ENCODE data around the gene YOD1. TPM values are rescaled to one million over a fixed set of nuclear protein-coding genes. Genes with fewer than 3 reads are reported as not detected.

YOD1 gene
- total and polyA plus RNA-seq, 10 of the 15 experiments (the other 5 are each of a cell fraction or from before 2014, with no cell fraction given): 2.1 to 7.9 (median 5.0) TPM

DNA sequence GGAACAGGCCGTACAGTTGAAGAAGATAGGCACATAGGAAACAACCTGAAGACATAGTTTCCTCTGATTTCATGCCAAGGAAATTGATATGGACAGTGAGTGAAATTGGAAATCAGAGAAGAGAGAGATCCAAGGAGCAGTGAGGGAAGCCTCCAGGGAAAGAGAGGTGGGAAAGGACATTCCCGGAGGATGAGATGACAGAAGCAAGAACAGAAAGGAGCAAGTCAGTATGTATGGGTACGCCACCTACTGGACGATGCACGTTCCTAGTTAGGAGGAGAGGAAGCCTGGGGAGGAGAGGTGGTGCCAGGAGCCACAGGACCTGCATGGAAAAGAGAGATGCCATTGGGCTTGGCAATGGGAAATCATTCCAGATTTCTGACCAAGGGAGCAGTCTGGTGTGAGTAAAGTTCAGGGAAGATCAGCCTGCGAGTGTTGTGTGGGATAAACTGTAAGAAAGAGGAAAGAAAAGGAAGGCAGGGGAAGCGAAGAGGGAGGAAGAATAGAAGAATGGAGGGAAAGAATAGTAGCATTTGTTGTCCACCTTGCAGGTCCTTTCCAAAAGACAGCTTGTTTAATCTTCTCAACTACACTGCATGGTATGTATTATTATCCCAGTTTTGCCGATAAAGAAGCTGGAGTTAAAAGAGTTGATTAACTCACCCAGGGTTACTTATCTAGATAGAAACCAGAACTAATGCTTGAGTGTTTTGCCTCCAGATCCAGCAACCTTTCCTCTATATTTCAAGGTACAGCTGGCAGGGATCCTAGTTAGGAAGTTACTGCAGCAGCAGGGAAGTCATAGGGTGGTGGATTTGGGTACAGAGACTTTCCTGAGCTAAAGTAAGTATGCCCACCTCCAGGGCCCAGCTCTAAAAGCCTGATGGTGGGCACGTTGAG is 45.8 kb downstream of the YOD1 start (continued):
- TF ChIP-seq, protein P1, sequence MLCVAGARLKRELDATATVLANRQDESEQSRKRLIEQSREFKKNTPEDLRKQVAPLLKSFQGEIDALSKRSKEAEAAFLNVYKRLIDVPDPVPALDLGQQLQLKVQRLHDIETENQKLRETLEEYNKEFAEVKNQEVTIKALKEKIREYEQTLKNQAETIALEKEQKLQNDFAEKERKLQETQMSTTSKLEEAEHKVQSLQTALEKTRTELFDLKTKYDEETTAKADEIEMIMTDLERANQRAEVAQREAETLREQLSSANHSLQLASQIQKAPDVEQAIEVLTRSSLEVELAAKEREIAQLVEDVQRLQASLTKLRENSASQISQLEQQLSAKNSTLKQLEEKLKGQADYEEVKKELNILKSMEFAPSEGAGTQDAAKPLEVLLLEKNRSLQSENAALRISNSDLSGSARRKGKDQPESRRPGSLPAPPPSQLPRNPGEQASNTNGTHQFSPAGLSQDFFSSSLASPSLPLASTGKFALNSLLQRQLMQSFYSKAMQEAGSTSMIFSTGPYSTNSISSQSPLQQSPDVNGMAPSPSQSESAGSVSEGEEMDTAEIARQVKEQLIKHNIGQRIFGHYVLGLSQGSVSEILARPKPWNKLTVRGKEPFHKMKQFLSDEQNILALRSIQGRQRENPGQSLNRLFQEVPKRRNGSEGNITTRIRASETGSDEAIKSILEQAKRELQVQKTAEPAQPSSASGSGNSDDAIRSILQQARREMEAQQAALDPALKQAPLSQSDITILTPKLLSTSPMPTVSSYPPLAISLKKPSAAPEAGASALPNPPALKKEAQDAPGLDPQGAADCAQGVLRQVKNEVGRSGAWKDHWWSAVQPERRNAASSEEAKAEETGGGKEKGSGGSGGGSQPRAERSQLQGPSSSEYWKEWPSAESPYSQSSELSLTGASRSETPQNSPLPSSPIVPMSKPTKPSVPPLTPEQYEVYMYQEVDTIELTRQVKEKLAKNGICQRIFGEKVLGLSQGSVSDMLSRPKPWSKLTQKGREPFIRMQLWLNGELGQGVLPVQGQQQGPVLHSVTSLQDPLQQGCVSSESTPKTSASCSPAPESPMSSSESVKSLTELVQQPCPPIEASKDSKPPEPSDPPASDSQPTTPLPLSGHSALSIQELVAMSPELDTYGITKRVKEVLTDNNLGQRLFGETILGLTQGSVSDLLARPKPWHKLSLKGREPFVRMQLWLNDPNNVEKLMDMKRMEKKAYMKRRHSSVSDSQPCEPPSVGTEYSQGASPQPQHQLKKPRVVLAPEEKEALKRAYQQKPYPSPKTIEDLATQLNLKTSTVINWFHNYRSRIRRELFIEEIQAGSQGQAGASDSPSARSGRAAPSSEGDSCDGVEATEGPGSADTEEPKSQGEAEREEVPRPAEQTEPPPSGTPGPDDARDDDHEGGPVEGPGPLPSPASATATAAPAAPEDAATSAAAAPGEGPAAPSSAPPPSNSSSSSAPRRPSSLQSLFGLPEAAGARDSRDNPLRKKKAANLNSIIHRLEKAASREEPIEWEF (IDR thresholded peaks at IDR 0.05; ENCODE audit: insufficient replicate concordance, low read depth, low read length): no peak
- TF ChIP-seq YBX1 (IDR thresholded peaks at IDR 0.05): no peak
- no peak for TF ChIP-seq HSF1 (IDR thresholded peaks at IDR 0.05; ENCODE audit: low read depth, low read length)
- TF ChIP-seq, protein P2, sequence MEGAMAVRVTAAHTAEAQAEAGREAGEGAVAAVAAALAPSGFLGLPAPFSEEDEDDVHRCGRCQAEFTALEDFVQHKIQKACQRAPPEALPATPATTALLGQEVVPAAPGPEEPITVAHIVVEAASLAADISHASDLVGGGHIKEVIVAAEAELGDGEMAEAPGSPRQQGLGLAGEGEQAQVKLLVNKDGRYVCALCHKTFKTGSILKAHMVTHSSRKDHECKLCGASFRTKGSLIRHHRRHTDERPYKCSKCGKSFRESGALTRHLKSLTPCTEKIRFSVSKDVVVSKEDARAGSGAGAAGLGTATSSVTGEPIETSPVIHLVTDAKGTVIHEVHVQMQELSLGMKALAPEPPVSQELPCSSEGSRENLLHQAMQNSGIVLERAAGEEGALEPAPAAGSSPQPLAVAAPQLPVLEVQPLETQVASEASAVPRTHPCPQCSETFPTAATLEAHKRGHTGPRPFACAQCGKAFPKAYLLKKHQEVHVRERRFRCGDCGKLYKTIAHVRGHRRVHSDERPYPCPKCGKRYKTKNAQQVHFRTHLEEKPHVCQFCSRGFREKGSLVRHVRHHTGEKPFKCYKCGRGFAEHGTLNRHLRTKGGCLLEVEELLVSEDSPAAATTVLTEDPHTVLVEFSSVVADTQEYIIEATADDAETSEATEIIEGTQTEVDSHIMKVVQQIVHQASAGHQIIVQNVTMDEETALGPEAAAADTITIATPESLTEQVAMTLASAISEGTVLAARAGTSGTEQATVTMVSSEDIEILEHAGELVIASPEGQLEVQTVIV (IDR thresholded peaks at IDR 0.05; ENCODE audit: borderline replicate concordance, partially characterized antibody): no peak
- no peak for TF ChIP-seq SPI1 (IDR thresholded peaks at IDR 0.05; ENCODE audit: borderline replicate concordance, insufficient read depth, low read depth, low read length)
- TF ChIP-seq CREM (IDR thresholded peaks at IDR 0.05; ENCODE audit: low read depth): no peak
- TF ChIP-seq PKNOX1 (IDR thresholded peaks at IDR 0.05): no peak
- TF ChIP-seq CREB1 (IDR thresholded peaks at IDR 0.05; ENCODE audit: low read depth): no peak
- TF ChIP-seq MEF2A (IDR thresholded peaks at IDR 0.05; ENCODE audit: insufficient read depth, low read depth, low read length): no peak
- TF ChIP-seq MLLT1 (IDR thresholded peaks at IDR 0.05): no peak
- no peak for TF ChIP-seq ZNF384 (IDR thresholded peaks at IDR 0.05; ENCODE audit: borderline replicate concordance, low read depth, low read length)
- TF ChIP-seq NBN (IDR thresholded peaks at IDR 0.05): no peak
